HG03103 (cell line): ENCODE results near the gene USP9X.
"Not testable (repeated sequence)": the region's sequence is repeated elsewhere in the genome, so short reads cannot be mapped to it uniquely, and the experiment has no call there.

Source experiments
- ATAC-seq: cut with Tn5 transposase; IDR thresholded peaks from one replicate; pipeline ENCODE4 v1.9.1; 2021; ENCODE audit warnings: low read depth; ENCODE audit not compliant: unreplicated experiment

The USP9X gene

GRCh38 chrX:41177297-41177696, 92.1 kb downstream of the USP9X start:
- no peak for ATAC-seq

GRCh38 chrX:41178201-41178600, 93.0 kb downstream of the USP9X start:
- no peak for ATAC-seq

DNA sequence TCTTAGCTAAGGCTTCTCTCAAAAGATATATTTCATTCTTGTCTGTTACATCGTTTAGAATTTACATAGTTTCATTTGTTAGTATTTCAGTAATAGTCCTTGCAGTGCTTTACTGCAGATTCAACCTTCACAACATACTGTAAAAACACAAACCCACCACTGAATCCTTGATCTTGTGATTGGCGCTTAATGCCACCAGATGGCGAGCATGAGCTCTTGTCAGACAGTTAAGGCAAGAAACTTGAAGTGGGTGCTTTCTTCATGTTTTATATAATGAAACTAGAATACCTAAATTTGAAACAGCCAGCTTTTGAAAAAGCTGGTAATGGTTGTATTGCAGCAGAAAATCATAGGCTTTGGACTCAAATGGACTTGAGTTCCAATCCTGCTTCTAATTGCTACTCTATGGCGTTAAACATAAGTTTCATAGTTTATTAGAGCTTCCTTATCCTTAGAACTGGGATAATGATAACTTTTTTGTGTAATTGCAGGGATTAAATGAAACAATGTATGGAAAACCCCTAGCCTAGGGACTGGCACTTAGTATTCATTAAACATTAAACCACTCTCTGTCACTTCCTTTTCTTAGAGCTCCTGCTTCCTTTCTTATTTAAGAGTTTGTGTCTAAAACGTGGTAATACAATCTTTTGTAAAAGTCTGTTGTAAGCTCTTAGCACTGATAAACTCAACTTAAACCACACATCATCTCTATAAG, 95.1 kb downstream of the USP9X start:
- no peak for ATAC-seq

GRCh38 chrX:41184312-41184711, 99.1 kb downstream of the USP9X start:
- no peak for ATAC-seq

DNA sequence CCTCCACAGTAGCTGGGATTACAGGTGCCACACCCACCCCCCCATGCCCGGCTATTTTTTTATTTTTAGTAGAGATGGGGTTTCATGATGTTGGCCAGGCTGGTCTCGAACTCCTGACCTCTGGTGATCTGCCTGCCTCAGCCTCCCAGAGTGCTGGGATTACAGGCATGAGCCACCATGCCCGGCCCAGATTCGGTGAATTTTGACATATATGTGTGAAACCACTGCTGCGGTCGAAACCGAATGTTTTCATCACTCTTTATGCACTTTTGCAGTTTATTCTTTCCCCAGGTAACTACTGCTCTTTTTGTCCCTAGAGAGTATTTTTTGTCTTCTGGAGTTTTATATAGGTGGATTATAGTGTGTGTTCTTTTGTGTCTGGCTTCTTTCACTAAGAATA, 101.7 kb downstream of the USP9X start:
- ATAC-seq: not testable (repeated sequence)

DNA sequence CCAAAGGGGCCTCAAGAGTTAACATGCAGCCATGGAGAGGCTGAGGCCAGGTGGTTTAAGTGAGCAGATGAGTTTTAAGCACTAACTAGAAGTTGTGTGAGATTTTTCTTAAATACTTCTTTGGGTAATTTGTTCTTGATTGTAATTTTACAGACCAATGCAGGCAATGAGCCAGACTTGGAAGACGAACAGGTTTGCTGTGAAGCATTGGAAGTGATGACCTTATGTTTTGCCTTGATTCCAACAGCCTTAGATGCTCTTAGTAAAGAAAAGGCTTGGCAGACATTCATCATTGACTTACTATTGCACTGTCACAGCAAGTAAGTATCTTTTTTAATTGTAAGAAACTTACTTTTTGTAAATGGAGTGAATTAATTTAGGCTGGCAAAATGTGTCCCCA, 103.9 kb downstream of the USP9X start:
- ATAC-seq: no peak

- ATAC-seq: no peak
Observed at GRCh38 chrX:41192880-41193279, 107.6 kb downstream of the USP9X start.

- no peak for ATAC-seq
Observed at GRCh38 chrX:41198410-41198809, 113.2 kb downstream of the USP9X start.

- ATAC-seq: no peak
Observed at GRCh38 chrX:41200785-41201184, 115.5 kb downstream of the USP9X start.

GRCh38 chrX:41209853-41210252, 124.6 kb downstream of the USP9X start:
- no peak for ATAC-seq

DNA sequence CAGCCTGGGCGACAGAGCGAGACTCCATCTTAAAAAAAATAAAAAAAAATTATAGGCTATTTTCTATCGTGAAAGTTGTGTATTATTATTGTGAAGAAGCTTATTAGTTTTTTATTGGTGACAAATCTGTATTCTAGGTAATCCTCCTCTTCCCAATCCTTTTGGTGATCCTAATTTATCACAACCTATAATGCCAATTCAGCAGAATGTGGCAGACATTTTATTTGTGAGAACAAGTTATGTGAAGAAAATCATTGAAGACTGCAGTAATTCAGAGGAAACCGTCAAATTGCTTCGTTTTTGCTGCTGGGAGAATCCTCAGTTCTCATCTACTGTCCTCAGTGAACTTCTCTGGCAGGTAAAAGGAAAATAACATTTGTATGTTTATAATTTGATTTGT, 139.4 kb downstream of the USP9X start:
- no peak for ATAC-seq

- no peak for ATAC-seq
Observed at GRCh38 chrX:41233988-41234387, 148.7 kb downstream of the USP9X start.

DNA sequence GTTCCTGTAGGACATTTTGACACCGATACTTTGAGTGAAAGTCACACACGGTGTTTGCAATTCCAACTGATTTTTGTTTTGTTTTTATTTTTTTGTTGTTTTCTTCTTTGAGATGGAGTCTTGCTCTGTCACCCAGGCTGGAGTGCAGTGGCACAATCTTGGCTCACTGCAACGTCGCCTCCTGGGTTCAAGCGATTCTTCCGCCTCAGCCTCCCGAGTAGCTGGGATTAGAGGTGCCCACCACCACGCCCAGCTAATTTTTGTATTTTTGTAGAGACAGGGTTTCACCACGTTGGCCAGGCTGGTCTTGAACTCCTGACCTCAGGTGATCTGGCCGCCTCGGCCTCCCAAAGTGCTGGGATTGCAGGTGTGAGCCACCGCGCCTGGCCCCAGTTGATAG, 149.2 kb downstream of the USP9X start:
- ATAC-seq: not testable (repeated sequence)

GRCh38 chrX:41234962-41235361, 149.7 kb downstream of the USP9X start:
- ATAC-seq: no peak

DNA sequence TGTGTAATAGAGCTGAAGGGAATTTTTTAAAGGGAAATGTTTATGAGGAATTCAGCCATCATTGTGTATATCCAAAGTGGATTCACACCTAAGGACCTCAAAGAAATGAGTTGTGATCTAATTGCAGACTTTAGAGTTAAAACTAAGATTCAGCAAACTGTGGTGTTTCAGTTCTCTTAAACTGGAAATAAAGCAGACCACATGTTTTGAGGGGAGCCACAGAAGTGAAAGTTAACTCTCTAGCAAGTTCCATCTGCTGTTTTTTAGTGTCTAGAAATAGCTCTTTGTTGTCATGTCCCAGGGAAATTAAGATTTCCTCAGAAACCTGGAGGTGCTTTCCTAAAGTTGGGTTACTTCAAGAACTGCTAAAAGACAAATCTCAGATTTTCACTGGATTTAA, 151.4 kb downstream of the USP9X start:
- peak; percentile 63 for ATAC-seq

GRCh38 chrX:41240509-41240908, 155.3 kb downstream of the USP9X start:
- no peak for ATAC-seq

GRCh38 chrX:41241962-41242361, 156.7 kb downstream of the USP9X start:
- no peak for ATAC-seq

DNA sequence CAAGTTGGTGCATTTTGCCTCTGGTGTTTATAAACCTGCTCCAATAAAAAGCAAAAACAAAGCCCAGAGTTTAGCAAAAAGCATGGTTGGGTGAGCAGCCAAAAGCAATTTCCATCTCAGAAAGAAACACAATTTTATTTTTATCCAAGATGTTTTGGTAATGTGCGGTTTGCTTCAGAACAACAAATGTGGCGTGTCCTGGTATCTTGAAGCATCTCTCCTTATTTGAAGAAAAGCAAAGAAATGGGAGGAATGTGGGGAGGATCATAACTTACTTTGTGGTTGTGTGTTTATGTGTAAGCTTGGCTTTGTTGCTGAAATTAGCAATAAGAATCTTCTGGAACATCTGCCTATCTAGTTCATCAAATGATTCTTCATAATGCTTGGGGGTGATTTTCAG, 160.4 kb downstream of the USP9X start:
- no peak for ATAC-seq

DNA sequence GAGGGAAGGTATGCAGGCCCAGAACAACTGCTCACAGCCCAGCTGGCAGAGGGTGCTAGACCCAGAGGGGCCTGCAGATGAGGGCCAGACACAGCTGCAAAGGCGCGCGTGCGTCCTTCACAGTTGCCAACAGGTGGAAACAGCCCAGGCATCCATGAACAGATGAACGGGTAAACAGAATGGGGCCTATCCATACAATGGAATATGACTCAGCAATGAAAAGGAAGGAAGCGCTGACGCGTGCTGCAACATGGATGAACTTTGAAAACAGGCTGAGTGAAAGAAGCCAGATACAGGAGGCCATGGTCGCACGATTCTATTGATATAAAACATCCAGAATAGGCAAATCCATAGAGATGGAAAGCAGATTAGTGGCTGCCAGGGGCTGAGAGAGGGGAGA, 165.6 kb downstream of the USP9X start:
- no peak for ATAC-seq

DNA sequence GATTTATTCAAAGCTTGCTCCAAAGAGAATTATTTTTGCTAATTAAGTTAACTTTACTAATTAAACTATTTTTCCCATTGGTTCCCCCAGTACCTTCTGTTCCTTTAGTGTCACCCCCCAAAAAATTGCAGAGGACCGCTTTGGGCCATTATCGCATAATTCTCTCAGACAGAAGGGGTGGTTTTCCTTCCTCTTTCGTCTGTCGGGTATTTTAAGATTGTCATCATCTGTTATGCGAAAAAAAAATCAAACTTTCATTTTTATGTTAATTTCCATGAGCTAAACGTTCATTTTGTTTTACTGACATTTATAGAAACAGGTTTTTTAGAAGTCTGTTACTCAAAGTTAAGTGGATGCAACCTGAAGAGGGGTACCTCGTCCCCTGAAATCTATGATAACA, 172.6 kb downstream of the USP9X start:
- ATAC-seq: no peak

- no peak for ATAC-seq
Observed at GRCh38 chrX:41258226-41258625, 173.0 kb downstream of the USP9X start.

- ATAC-seq: no peak
Observed at GRCh38 chrX:41258871-41259270, 173.6 kb downstream of the USP9X start.

GRCh38 chrX:41259516-41259915, 174.3 kb downstream of the USP9X start:
- no peak for ATAC-seq
